Measurements from ENCODE around the gene SIX4.

The SIX4 gene

GRCh38 chr14:60756847-60757246 lies 32.7 kb upstream of the SIX4 start:
- Histone ChIP-seq H2AFZ (ENCODE audit: insufficient read depth, low read length, poor library complexity) (no peak overlapping the region), H2AK5ac (ENCODE audit: low read length) (no peak overlapping the region), H3K27me3 (ENCODE audit: insufficient read depth, low read length) (no peaks in the 10 kb centered on the region), H3K4me1 (ENCODE audit: control insufficient read depth in 1 of 2, insufficient read depth in 2 of 2, low read length in 2 of 2) (no peaks in the 10 kb centered on the region), H2BK120ac (ENCODE audit: insufficient read depth, low read length, poor library complexity) (no peak overlapping the region), H3K4ac (ENCODE audit: low read depth, low read length) (no peak overlapping the region), H4K91ac (ENCODE audit: low read depth, low read length) (no peak overlapping the region), H3K4me3 (ENCODE audit: low read depth, low read length) (no peak overlapping the region), H4K12ac (ENCODE audit: low read depth, low read length) (no peak overlapping the region), H3K9ac (ENCODE audit: low read length) (no peak overlapping the region), H2BK5ac (ENCODE audit: low read depth, low read length, poor library complexity) (no peak overlapping the region), H3K23ac (ENCODE audit: low read length) (no peak overlapping the region), H2BK12ac (ENCODE audit: low read length) (no peak overlapping the region), H3K18ac (ENCODE audit: low read length) (no peak overlapping the region), H3K14ac (ENCODE audit: low read length) (no peak overlapping the region), H3K36me3 (ENCODE audit: control insufficient read depth in 1 of 2, insufficient read depth in 2 of 2, low read length in 2 of 2) (peaks cover 0 to 2% of the 10 kb centered on the region in 2 experiments), H3K9me3 (ENCODE audit: insufficient read depth, low read depth, low read length) (no peaks in the 10 kb centered on the region), H3K4me2 (ENCODE audit: low read length) (no peak overlapping the region), H4K8ac (ENCODE audit: low read depth, low read length) (no peak overlapping the region), H3K79me2 (ENCODE audit: control insufficient read depth, insufficient read depth, low read length, poor library complexity) (no peaks in the 10 kb centered on the region), H3K27ac (ENCODE audit: low read depth, low read length) (no peak overlapping the region), H3K79me1 (ENCODE audit: low read length) (no peaks in the 10 kb centered on the region)
- no peak for DNase-seq
- 100% methylated on average over 1 of the region's 1 CpG for WGBS (ENCODE audit: extremely low coverage, insufficient coverage, insufficient read length)

- Histone ChIP-seq H2BK120ac (ENCODE audit: insufficient read depth, low read length, poor library complexity) (no peak overlapping the region), H3K9me3 (ENCODE audit: insufficient read depth, low read depth, low read length) (no peaks in the 10 kb centered on the region), H2BK5ac (ENCODE audit: low read depth, low read length, poor library complexity) (no peak overlapping the region), H3K4me2 (ENCODE audit: low read length) (no peak overlapping the region), H3K18ac (ENCODE audit: low read length) (no peak overlapping the region), H3K4me1 (ENCODE audit: control insufficient read depth in 1 of 2, insufficient read depth in 2 of 2, low read length in 2 of 2) (no peaks in the 10 kb centered on the region), H3K4me3 (ENCODE audit: low read depth, low read length) (no peak overlapping the region), H3K4ac (ENCODE audit: low read depth, low read length) (no peak overlapping the region), H3K27me3 (ENCODE audit: insufficient read depth, low read length) (no peaks in the 10 kb centered on the region), H3K79me2 (ENCODE audit: control insufficient read depth, insufficient read depth, low read length, poor library complexity) (no peaks in the 10 kb centered on the region), H2AK5ac (ENCODE audit: low read length) (no peak overlapping the region), H3K9ac (ENCODE audit: low read length) (no peak overlapping the region), H3K23ac (ENCODE audit: low read length) (no peak overlapping the region), H4K12ac (ENCODE audit: low read depth, low read length) (no peak overlapping the region), H3K14ac (ENCODE audit: low read length) (no peak overlapping the region), H3K36me3 (ENCODE audit: control insufficient read depth in 1 of 2, insufficient read depth in 2 of 2, low read length in 2 of 2) (peaks cover 0 to 2% of the 10 kb centered on the region in 2 experiments), H4K91ac (ENCODE audit: low read depth, low read length) (no peak overlapping the region), H3K27ac (ENCODE audit: low read depth, low read length) (no peak overlapping the region), H2AFZ (ENCODE audit: insufficient read depth, low read length, poor library complexity) (no peak overlapping the region), H4K8ac (ENCODE audit: low read depth, low read length) (no peak overlapping the region), H2BK12ac (ENCODE audit: low read length) (no peak overlapping the region), H3K79me1 (ENCODE audit: low read length) (no peaks in the 10 kb centered on the region)
- DNase-seq, result peak; percentile 1 to 7
- no CpG with 5 or more reads among the region's 7 CpGs for WGBS (ENCODE audit: extremely low coverage, insufficient coverage, insufficient read length)
Observed at GRCh38 chr14:60753264-60754119, 29.3 kb upstream of the SIX4 start.

GRCh38 chr14:60744566-60744965 lies 20.4 kb upstream of the SIX4 start:
- Histone ChIP-seq H3K14ac (ENCODE audit: low read length) (no peak overlapping the region), H4K8ac (ENCODE audit: low read depth, low read length) (no peak overlapping the region), H3K23ac (ENCODE audit: low read length) (no peak overlapping the region), H3K79me2 (ENCODE audit: control insufficient read depth, insufficient read depth, low read length, poor library complexity) (peaks cover 2% of the 10 kb centered on the region), H4K12ac (ENCODE audit: low read depth, low read length) (no peak overlapping the region), H2BK120ac (ENCODE audit: insufficient read depth, low read length, poor library complexity) (no peak overlapping the region), H3K79me1 (ENCODE audit: low read length) (no peaks in the 10 kb centered on the region), H3K4me1 (ENCODE audit: control insufficient read depth in 1 of 2, insufficient read depth in 2 of 2, low read length in 2 of 2) (no peaks in the 10 kb centered on the region), H3K18ac (ENCODE audit: low read length) (no peak overlapping the region), H3K27ac (ENCODE audit: low read depth, low read length) (no peak overlapping the region), H2AK5ac (ENCODE audit: low read length) (no peak overlapping the region), H3K4me3 (ENCODE audit: low read depth, low read length) (no peak overlapping the region), H3K27me3 (ENCODE audit: insufficient read depth, low read length) (no peaks in the 10 kb centered on the region), H3K4me2 (ENCODE audit: low read length) (no peak overlapping the region), H4K91ac (ENCODE audit: low read depth, low read length) (no peak overlapping the region), H2BK5ac (ENCODE audit: low read depth, low read length, poor library complexity) (no peak overlapping the region), H3K9ac (ENCODE audit: low read length) (no peak overlapping the region), H2BK12ac (ENCODE audit: low read length) (no peak overlapping the region), H3K4ac (ENCODE audit: low read depth, low read length) (no peak overlapping the region), H3K36me3 (ENCODE audit: control insufficient read depth in 1 of 2, insufficient read depth in 2 of 2, low read length in 2 of 2) (no peaks in the 10 kb centered on the region), H3K9me3 (ENCODE audit: insufficient read depth, low read depth, low read length) (no peaks in the 10 kb centered on the region), H2AFZ (ENCODE audit: insufficient read depth, low read length, poor library complexity) (no peak overlapping the region)
- DNase-seq, result no peak

- no peak overlapping the region for H3K27ac ChIP-seq (ENCODE audit: low read depth, low read length)
- H3K18ac ChIP-seq (ENCODE audit: low read length), result no peak overlapping the region
- peaks cover 2% of the 10 kb centered on the region for H3K79me2 ChIP-seq (ENCODE audit: control insufficient read depth, insufficient read depth, low read length, poor library complexity)
- H3K79me1 ChIP-seq (ENCODE audit: low read length), result peaks cover 2% of the 10 kb centered on the region
- no peak overlapping the region for H2AFZ ChIP-seq (ENCODE audit: insufficient read depth, low read length, poor library complexity)
- H3K4me2 ChIP-seq (ENCODE audit: low read length), result no peak overlapping the region
- no peaks in the 10 kb centered on the region for H3K36me3 ChIP-seq (ENCODE audit: control insufficient read depth in 1 of 2, insufficient read depth in 2 of 2, low read length in 2 of 2)
- H2BK5ac ChIP-seq (ENCODE audit: low read depth, low read length, poor library complexity), result no peak overlapping the region
- no peak overlapping the region for H2BK12ac ChIP-seq (ENCODE audit: low read length)
- H2BK120ac ChIP-seq (ENCODE audit: insufficient read depth, low read length, poor library complexity), result no peak overlapping the region
- H3K4ac ChIP-seq (ENCODE audit: low read depth, low read length), result peak overlapping the region; percentile 67
- H2AK5ac ChIP-seq (ENCODE audit: low read length), result no peak overlapping the region
- no peak overlapping the region for H3K4me3 ChIP-seq (ENCODE audit: low read depth, low read length)
- H3K27me3 ChIP-seq (ENCODE audit: insufficient read depth, low read length), result no peaks in the 10 kb centered on the region
- H3K9ac ChIP-seq (ENCODE audit: low read length), result no peak overlapping the region
- H3K14ac ChIP-seq (ENCODE audit: low read length), result no peak overlapping the region
- DNase-seq, result no peak
- H3K9me3 ChIP-seq (ENCODE audit: insufficient read depth, low read depth, low read length), result no peaks in the 10 kb centered on the region
- no CpG with 5 or more reads among the region's 4 CpGs for WGBS (ENCODE audit: extremely low coverage, insufficient coverage, insufficient read length)
- no peak overlapping the region for H4K8ac ChIP-seq (ENCODE audit: low read depth, low read length)
- H4K91ac ChIP-seq (ENCODE audit: low read depth, low read length), result no peak overlapping the region
- no peak overlapping the region for H4K12ac ChIP-seq (ENCODE audit: low read depth, low read length)
- no peak overlapping the region for H3K23ac ChIP-seq (ENCODE audit: low read length)
- no peaks in the 10 kb centered on the region for H3K4me1 ChIP-seq (ENCODE audit: control insufficient read depth in 1 of 2, insufficient read depth in 2 of 2, low read length in 2 of 2)
Observed at GRCh38 chr14:60738843-60739508, 14.8 kb upstream of the SIX4 start.
